SJSA1 (cell line): Measurements from ENCODE around the gene MTSS2. TPM values are rescaled to one million over a fixed set of nuclear protein-coding genes. Genes with fewer than 3 reads are reported as not detected.

ENCODE experiments used
- DNase-seq, 2 experiments: peaks; one replicate each; pipeline ENCODE4 v3.0.0-alpha.2; 2015 to 2020; ENCODE audit warnings: low spot score in 2 of 2, low read depth in 1 of 2
- H3K27ac ChIP-seq: fragments of 250-450 bp; sonication (Bioruptor Pico); 2 replicates; pipeline ENCODE4 v1.5.1; 2020; ENCODE audit warnings: mild to moderate bottlenecking, moderate library complexity
- H3K27me3 ChIP-seq: fragments of 250-450 bp; sonication (Bioruptor Pico); replicated peaks from 2 replicates; pipeline ENCODE4 v1.5.1; 2020; ENCODE audit warnings: mild to moderate bottlenecking, moderate library complexity
- H3K36me3 ChIP-seq: fragments of 250-450 bp; sonication (Bioruptor Pico); 2 replicates; pipeline ENCODE4 v1.5.1; 2020; ENCODE audit warnings: mild to moderate bottlenecking
- H3K4me1 ChIP-seq: fragments of 250-450 bp; sonication (Bioruptor Pico); replicated peaks from 2 replicates; pipeline ENCODE4 v1.6.1; 2021; ENCODE audit warnings: mild to moderate bottlenecking
- H3K4me3 ChIP-seq: fragments of 250-450 bp; sonication (Bioruptor Pico); 2 replicates; pipeline ENCODE4 v1.5.1; 2020; ENCODE audit warnings: mild to moderate bottlenecking
- H3K9me3 ChIP-seq: fragments of 250-450 bp; sonication (Bioruptor Pico); replicated peaks from 2 replicates; pipeline ENCODE4 v1.5.1; 2020; ENCODE audit warnings: mild to moderate bottlenecking
- total RNA-seq: library from RNA; depleted of rRNA; stranded (reverse); fragments of >200 nt; shearing (Covaris generic); gene quantifications from 2 replicates; pipeline ENCODE4 v1.2.3, GENCODE V29; 2014; rRNA removed

MTSS2 gene
- total RNA-seq = 20.7 and 22.6 TPM in 2 replicates

- Histone ChIP-seq H3K36me3 (peaks cover 43% of the 10 kb centered on the region), H3K27me3 (no peaks in the 10 kb centered on the region), H3K4me1 (peaks cover 56% of the 10 kb centered on the region), H3K27ac (peak within 1 kb of the TSS; percentile 78), H3K9me3 (0 out of 2 replicates have a peak, but pooled peaks cover 7% of the 10 kb centered on the region), H3K4me3 (peak within 1 kb of the TSS; percentile 99)
- peak; percentile 43 to 88 for DNase-seq
Observed at GRCh38 chr16:70685938-70686375, at the start of gene MTSS2. Gene MTSS2 (minus strand): TSS chr16:70686053. CDS start chr16:70685791, 262 bp downstream.

GRCh38 chr16:70735141-70735979 is 49.5 kb upstream of the MTSS2 start:
- Histone ChIP-seq H3K36me3 (peaks cover 11% of the 10 kb centered on the region), H3K4me1 (peaks cover 11% of the 10 kb centered on the region), H3K9me3 (no peaks in the 10 kb centered on the region), H3K27me3 (no peaks in the 10 kb centered on the region), H3K4me3 (no peak overlapping the region), H3K27ac (no peak overlapping the region)
- no peak for DNase-seq

GRCh38 chr16:70734522-70735095 is 48.8 kb upstream of the MTSS2 start:
- Histone ChIP-seq H3K27ac (no peak overlapping the region), H3K27me3 (no peaks in the 10 kb centered on the region), H3K4me3 (no peak overlapping the region), H3K9me3 (no peaks in the 10 kb centered on the region), H3K36me3 (peaks cover 11% of the 10 kb centered on the region), H3K4me1 (peaks cover 11% of the 10 kb centered on the region)
- DNase-seq = no peak

- no peaks in the 10 kb centered on the region for H3K9me3 ChIP-seq
- peaks cover 16% of the 10 kb centered on the region for H3K36me3 ChIP-seq
- no peaks in the 10 kb centered on the region for H3K4me1 ChIP-seq
- no peak overlapping the region for H3K4me3 ChIP-seq
- H3K27ac ChIP-seq = no peak overlapping the region
- no peak for DNase-seq
- no peaks in the 10 kb centered on the region for H3K27me3 ChIP-seq
Observed at GRCh38 chr16:70730944-70731343, 45.1 kb upstream of the MTSS2 start.

- Histone ChIP-seq H3K27ac (no peak overlapping the region), H3K27me3 (no peaks in the 10 kb centered on the region), H3K4me3 (no peak overlapping the region), H3K9me3 (no peaks in the 10 kb centered on the region), H3K4me1 (no peaks in the 10 kb centered on the region), H3K36me3 (peaks cover 16% of the 10 kb centered on the region)
- no peak for DNase-seq
Observed at GRCh38 chr16:70730031-70730430, 44.2 kb upstream of the MTSS2 start.

- no peak overlapping the region for H3K27ac ChIP-seq
- H3K27me3 ChIP-seq = no peaks in the 10 kb centered on the region
- H3K9me3 ChIP-seq = no peaks in the 10 kb centered on the region
- no peak for DNase-seq
- H3K4me1 ChIP-seq = no peaks in the 10 kb centered on the region
- H3K36me3 ChIP-seq = peaks cover 16% of the 10 kb centered on the region
- H3K4me3 ChIP-seq = no peak overlapping the region
Observed at GRCh38 chr16:70729292-70729691, 43.4 kb upstream of the MTSS2 start.

- DNase-seq = no peak
- Histone ChIP-seq H3K4me3 (no peak overlapping the region), H3K27me3 (no peaks in the 10 kb centered on the region), H3K36me3 (peaks cover 16% of the 10 kb centered on the region), H3K4me1 (no peaks in the 10 kb centered on the region), H3K9me3 (no peaks in the 10 kb centered on the region), H3K27ac (no peak overlapping the region)
Observed at GRCh38 chr16:70728150-70728549, 42.3 kb upstream of the MTSS2 start.

GRCh38 chr16:70726892-70727361 is 41.1 kb upstream of the MTSS2 start:
- DNase-seq = no peak
- no peak overlapping the region for H3K27ac ChIP-seq
- H3K4me3 ChIP-seq = no peak overlapping the region
- no peaks in the 10 kb centered on the region for H3K9me3 ChIP-seq
- H3K27me3 ChIP-seq = no peaks in the 10 kb centered on the region
- peaks cover 16% of the 10 kb centered on the region for H3K36me3 ChIP-seq
- no peaks in the 10 kb centered on the region for H3K4me1 ChIP-seq

GRCh38 chr16:70725912-70726828 is 40.3 kb upstream of the MTSS2 start:
- Histone ChIP-seq H3K4me3 (no peak overlapping the region), H3K9me3 (no peaks in the 10 kb centered on the region), H3K4me1 (no peaks in the 10 kb centered on the region), H3K27me3 (no peaks in the 10 kb centered on the region), H3K36me3 (peaks cover 14% of the 10 kb centered on the region), H3K27ac (no peak overlapping the region)
- no peak for DNase-seq

- no peaks in the 10 kb centered on the region for H3K9me3 ChIP-seq
- no peaks in the 10 kb centered on the region for H3K4me1 ChIP-seq
- no peak overlapping the region for H3K4me3 ChIP-seq
- H3K27me3 ChIP-seq = no peaks in the 10 kb centered on the region
- peaks cover 9% of the 10 kb centered on the region for H3K36me3 ChIP-seq
- DNase-seq = no peak
- no peak overlapping the region for H3K27ac ChIP-seq
Observed at GRCh38 chr16:70725024-70725911, 39.4 kb upstream of the MTSS2 start.

GRCh38 chr16:70724146-70725023 is 38.5 kb upstream of the MTSS2 start:
- peaks cover 9% of the 10 kb centered on the region for H3K36me3 ChIP-seq
- DNase-seq = no peak
- H3K4me1 ChIP-seq = no peaks in the 10 kb centered on the region
- no peaks in the 10 kb centered on the region for H3K27me3 ChIP-seq
- H3K27ac ChIP-seq = no peak overlapping the region
- no peak overlapping the region for H3K4me3 ChIP-seq
- H3K9me3 ChIP-seq = no peaks in the 10 kb centered on the region

GRCh38 chr16:70723740-70724145 is 37.9 kb upstream of the MTSS2 start:
- H3K4me1 ChIP-seq = no peaks in the 10 kb centered on the region
- H3K27ac ChIP-seq = no peak overlapping the region
- H3K36me3 ChIP-seq = peaks cover 9% of the 10 kb centered on the region
- no peaks in the 10 kb centered on the region for H3K27me3 ChIP-seq
- DNase-seq = no peak
- H3K9me3 ChIP-seq = no peaks in the 10 kb centered on the region
- no peak overlapping the region for H3K4me3 ChIP-seq
